Keratinocyte (primary cell): ENCODE measurements around the gene GOLGA7B.

Experiments used
- EZH2 ChIP-seq: IDR thresholded peaks from one replicate; pipeline ENCODE4 v1.6.1; 2012; ENCODE audit warnings: inconsistent platforms, mild to moderate bottlenecking, low read length, moderate library complexity
- TF ChIP-seq, protein P1 (sequence below), 3 experiments: IDR thresholded peaks in 1 of 3; conservative IDR thresholded peaks in 1 of 3; optimal IDR thresholded peaks in 1 of 3; 2 replicates in 2 of 3; 3 replicates in 1 of 3; pipeline versions ENCODE3 to v1.5.1; 2011; ENCODE audit warnings: low read length in 3 of 3, mild to moderate bottlenecking in 3 of 3, moderate library complexity in 2 of 3, control low read depth in 1 of 3, inconsistent platforms in 1 of 3; ENCODE audit not compliant: insufficient read depth in 2 of 3; ENCODE audit errors: extremely low read depth in 1 of 3

DNA sequence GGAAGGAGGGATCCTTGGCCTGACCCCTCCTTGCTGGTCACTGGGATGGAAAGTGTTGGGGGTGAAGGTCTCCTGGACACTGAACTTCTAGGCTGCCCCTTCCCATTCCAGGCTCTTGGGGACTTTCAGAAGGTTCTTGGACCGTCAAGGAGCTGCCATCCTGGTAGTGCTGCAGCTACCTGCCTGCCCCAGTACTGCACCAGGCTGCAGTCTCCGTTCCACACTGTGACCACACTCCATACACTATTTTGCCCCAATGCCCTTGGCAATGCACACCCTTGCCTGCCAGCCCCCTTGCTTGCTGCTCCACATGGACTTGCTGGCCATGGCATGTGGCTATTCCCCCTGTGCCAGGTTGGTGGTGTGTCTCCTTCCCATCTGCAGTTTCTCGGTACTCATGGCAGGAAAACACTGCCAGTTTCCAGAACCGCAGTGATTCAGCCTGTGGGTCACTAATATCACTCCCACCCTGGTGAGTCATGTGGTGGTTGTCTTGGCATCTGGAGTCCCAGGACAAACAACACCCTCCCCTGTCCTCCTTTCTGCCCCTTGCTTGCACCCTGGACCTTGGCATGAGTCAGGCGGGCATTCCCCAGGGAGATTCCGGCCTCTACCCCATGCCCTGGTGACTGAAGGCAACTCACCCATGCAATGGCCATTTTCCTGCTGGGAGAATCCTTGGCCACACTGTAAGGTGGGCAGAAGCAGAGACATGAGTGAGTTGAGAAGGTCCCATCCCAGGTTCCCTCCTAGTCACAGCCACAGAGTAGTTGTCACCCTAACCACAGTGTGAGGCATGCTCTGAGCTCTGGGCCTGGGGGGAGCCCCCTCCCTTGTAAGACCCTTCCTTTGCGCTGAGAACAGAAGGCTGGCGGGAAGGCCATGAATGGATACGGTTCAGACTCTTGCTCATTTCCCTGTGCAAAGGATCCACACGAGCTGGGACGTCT lies 32.8 kb downstream of the GOLGA7B start:
- no peak for TF ChIP-seq EZH2
- TF ChIP-seq, protein P1, sequence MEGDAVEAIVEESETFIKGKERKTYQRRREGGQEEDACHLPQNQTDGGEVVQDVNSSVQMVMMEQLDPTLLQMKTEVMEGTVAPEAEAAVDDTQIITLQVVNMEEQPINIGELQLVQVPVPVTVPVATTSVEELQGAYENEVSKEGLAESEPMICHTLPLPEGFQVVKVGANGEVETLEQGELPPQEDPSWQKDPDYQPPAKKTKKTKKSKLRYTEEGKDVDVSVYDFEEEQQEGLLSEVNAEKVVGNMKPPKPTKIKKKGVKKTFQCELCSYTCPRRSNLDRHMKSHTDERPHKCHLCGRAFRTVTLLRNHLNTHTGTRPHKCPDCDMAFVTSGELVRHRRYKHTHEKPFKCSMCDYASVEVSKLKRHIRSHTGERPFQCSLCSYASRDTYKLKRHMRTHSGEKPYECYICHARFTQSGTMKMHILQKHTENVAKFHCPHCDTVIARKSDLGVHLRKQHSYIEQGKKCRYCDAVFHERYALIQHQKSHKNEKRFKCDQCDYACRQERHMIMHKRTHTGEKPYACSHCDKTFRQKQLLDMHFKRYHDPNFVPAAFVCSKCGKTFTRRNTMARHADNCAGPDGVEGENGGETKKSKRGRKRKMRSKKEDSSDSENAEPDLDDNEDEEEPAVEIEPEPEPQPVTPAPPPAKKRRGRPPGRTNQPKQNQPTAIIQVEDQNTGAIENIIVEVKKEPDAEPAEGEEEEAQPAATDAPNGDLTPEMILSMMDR (optimal IDR thresholded peaks at IDR 0.05 in 1 of 3, IDR thresholded peaks at IDR 0.05 in 1 of 3, conservative IDR thresholded peaks at IDR 0.05 in 1 of 3; ENCODE audit: extremely low read depth in 1 of 3, insufficient read depth in 2 of 3, low read length in 3 of 3) = no peak
